OCI-LY7 (cell line): ENCODE data around the gene SH3RF1. TPM values are rescaled to one million over a fixed set of nuclear protein-coding genes. Genes with fewer than 3 reads are reported as not detected.
"Not testable (repeated sequence)": the region's sequence is repeated elsewhere in the genome, so short reads cannot be mapped to it uniquely, and the experiment has no call there.

Source experiments
- BruUV-seq: library from RNA; stranded (reverse); fragments of 400-500 nt; replicated peaks from 2 replicates; lab custom pipeline; 2021; lab: Mats Ljungman, UMichigan
- CTCF ChIA-PET: fragments of 300-600 bp; sonication (Branson Sonifier 250); formaldehyde crosslinking; loops from one replicate; lab custom pipeline; 2022; ENCODE audit warnings: antibody characterized with exemption; ENCODE audit not compliant: unreplicated experiment; lab: Charles Lee
- POLR2A ChIA-PET: fragments of 300-600 bp; sonication (Branson Sonifier 250); formaldehyde crosslinking; loops from one replicate; lab custom pipeline; 2022; ENCODE audit warnings: antibody characterized with exemption; lab: Charles Lee
- DNase-seq: peaks from one replicate; pipeline ENCODE4 v3.0.0-alpha.2; 2015; ENCODE audit warnings: low spot score
- H2AFZ ChIP-seq: fragments of 200-600 bp; sonication (generic), shearing (Covaris generic); 2 replicates; pipeline ENCODE4 v1.6.1; 2014; ENCODE audit warnings: mild to moderate bottlenecking, antibody characterized with exemption, low read length, moderate library complexity
- H3K27ac ChIP-seq: fragments of 200-600 bp; sonication (generic); 2 replicates; pipeline ENCODE4 v1.5.1; 2014; ENCODE audit warnings: mixed run types, low read depth, mild to moderate bottlenecking, moderate library complexity, low read length, inconsistent platforms; ENCODE audit not compliant: poor library complexity, severe bottlenecking
- H3K36me3 ChIP-seq: fragments of 200-600 bp; sonication (generic); 2 replicates; pipeline ENCODE4 v1.6.1; 2014; ENCODE audit warnings: mild to moderate bottlenecking, antibody characterized with exemption, low read length, moderate library complexity, mixed read lengths; ENCODE audit not compliant: insufficient read depth
- H3K4me1 ChIP-seq: fragments of 200-600 bp; sonication (generic); 2 replicates; pipeline ENCODE4 v1.5.1; 2014; ENCODE audit warnings: mild to moderate bottlenecking, low read length; ENCODE audit not compliant: insufficient read depth, poor library complexity, severe bottlenecking
- H3K4me2 ChIP-seq: fragments of 200-600 bp; sonication (generic); 2 replicates; pipeline ENCODE4 v1.6.1; 2014; ENCODE audit warnings: mild to moderate bottlenecking, low read length
- H3K4me3 ChIP-seq: fragments of 200-600 bp; sonication (generic); 2 replicates; pipeline ENCODE4 v1.5.1; 2014; ENCODE audit warnings: mild to moderate bottlenecking, low read depth, low read length; ENCODE audit not compliant: poor library complexity, severe bottlenecking
- H3K79me2 ChIP-seq: fragments of 200-600 bp; sonication (generic); 2 replicates; pipeline ENCODE4 v1.6.1; 2016; ENCODE audit warnings: low read depth, mild to moderate bottlenecking, low read length, moderate library complexity, mixed read lengths; ENCODE audit not compliant: insufficient read depth
- H3K9me2 ChIP-seq: fragments of 200-600 bp; sonication (generic); 2 replicates; pipeline ENCODE4 v1.6.1; 2016; ENCODE audit warnings: mild to moderate bottlenecking, low read length, mixed read lengths; ENCODE audit not compliant: insufficient read depth
- H3K9me3 ChIP-seq: fragments of 200-600 bp; sonication (generic); 2 replicates; pipeline ENCODE4 v1.6.1; 2014; ENCODE audit warnings: mild to moderate bottlenecking, mixed run types, low read length, mixed read lengths
- H4K20me1 ChIP-seq: fragments of 200-600 bp; sonication (generic); 2 replicates; pipeline ENCODE4 v1.6.1; 2014; ENCODE audit warnings: mild to moderate bottlenecking, antibody characterized with exemption, low read length, moderate library complexity, mixed read lengths; ENCODE audit not compliant: insufficient read depth
- CTCF ChIP-seq: fragments of 200-600 bp; sonication (generic); conservative IDR thresholded peaks from 2 replicates; pipeline ENCODE4 v1.5.1; 2014; ENCODE audit warnings: mild to moderate bottlenecking, antibody characterized with exemption, low read length, moderate library complexity, mixed read lengths
- EZH2phosphoT487 ChIP-seq: fragments of 200-600 bp; sonication (generic); IDR thresholded peaks from 2 replicates; pipeline ENCODE4 v1.6.1; 2018; ENCODE audit warnings: low read depth, borderline replicate concordance, mild to moderate bottlenecking, mixed run types, antibody characterized with exemption, low read length, moderate library complexity, mixed read lengths
- intact Hi-C: fragments of 100-400 bp; cut with micrococcal nuclease; formaldehyde crosslinking; loops from one replicate; pipeline ENCODE4 v1.10.0; 2022; ENCODE audit not compliant: unreplicated experiment
- total RNA-seq, 2 experiments: library from RNA; depleted of rRNA in 1 of 2; stranded (reverse); fragments of >200 nt in 1 of 2; shearing (Covaris generic) in 1 of 2; gene quantifications; 2 replicates each; pipeline ENCODE4 v1.2.3, GENCODE V29; 2014 to 2022

Gene SH3RF1
- total RNA-seq, 2 experiments from 2014 or later, result not detected

- H4K20me1 ChIP-seq, result no peaks in the 10 kb centered on the region
- BruUV-seq, result no TSS peak
- no peak overlapping the region for H2AFZ ChIP-seq
- no peaks in the 10 kb centered on the region for H3K36me3 ChIP-seq
- CTCF ChIA-PET, result no interaction called here
- no peaks in the 10 kb centered on the region for H3K9me2 ChIP-seq
- no peak for DNase-seq
- H3K79me2 ChIP-seq, result no peaks in the 10 kb centered on the region
- no peaks in the 10 kb centered on the region for H3K4me1 ChIP-seq
- H3K9me3 ChIP-seq, result no peaks in the 10 kb centered on the region
- no peak overlapping the region for H3K27ac ChIP-seq
- no peak overlapping the region for H3K4me2 ChIP-seq
- TF ChIP-seq CTCF (no peak), EZH2phosphoT487 (no peak)
- intact Hi-C loops, result no loop called here
- no peak overlapping the region for H3K4me3 ChIP-seq
- POLR2A ChIA-PET, result no interaction called here
Observed at GRCh38 chr4:169200361-169201030, 70.3 kb downstream of the SH3RF1 start.

- TF ChIP-seq EZH2phosphoT487, result no peak
- TF ChIP-seq CTCF, result no peak
- ChIA-PET POLR2A (interaction anchor here (0.6 kb wide), 1 partner anchor 200 kb away, joined by 3 read pairs; no protein-coding TSS in a partner anchor), CTCF (no interaction called here)
- Histone ChIP-seq H3K79me2 (no peaks in the 10 kb centered on the region), H2AFZ (no peak overlapping the region), H3K4me2 (no peak overlapping the region), H4K20me1 (no peaks in the 10 kb centered on the region), H3K9me3 (no peaks in the 10 kb centered on the region), H3K36me3 (no peaks in the 10 kb centered on the region), H3K27ac (no peak overlapping the region), H3K9me2 (no peaks in the 10 kb centered on the region), H3K4me3 (no peak overlapping the region), H3K4me1 (no peaks in the 10 kb centered on the region)
- intact Hi-C loops, result no loop called here
- no peak for DNase-seq
- BruUV-seq, result no TSS peak
Observed at GRCh38 chr4:169199184-169199583, 71.6 kb downstream of the SH3RF1 start.

GRCh38 chr4:169198167-169198566 is 72.6 kb downstream of the SH3RF1 start:
- POLR2A ChIA-PET, result no interaction called here
- Histone ChIP-seq H4K20me1 (no peaks in the 10 kb centered on the region), H3K4me1 (no peaks in the 10 kb centered on the region), H2AFZ (no peak overlapping the region), H3K36me3 (no peaks in the 10 kb centered on the region), H3K4me3 (no peak overlapping the region), H3K9me3 (no peaks in the 10 kb centered on the region), H3K4me2 (no peak overlapping the region), H3K79me2 (no peaks in the 10 kb centered on the region), H3K9me2 (no peaks in the 10 kb centered on the region), H3K27ac (no peak overlapping the region)
- CTCF ChIA-PET, result no interaction called here
- intact Hi-C loops, result no loop called here
- no TSS peak for BruUV-seq
- TF ChIP-seq CTCF, result no peak
- no peak for TF ChIP-seq EZH2phosphoT487
- no peak for DNase-seq

- H3K27ac ChIP-seq, H3K79me2 ChIP-seq, H3K9me2 ChIP-seq, BruUV-seq, H3K36me3 ChIP-seq, intact Hi-C loops, H2AFZ ChIP-seq, DNase-seq, CTCF ChIA-PET, H3K9me3 ChIP-seq, H3K4me2 ChIP-seq, H3K4me1 ChIP-seq, H4K20me1 ChIP-seq, H3K4me3 ChIP-seq: not testable (repeated sequence)
- POLR2A ChIA-PET, result interaction anchor here (0.6 to 1.2 kb wide), 2 partner anchors 24 to 189 kb away, joined by 3 to 7 read pairs; no protein-coding TSS in a partner anchor
Observed at GRCh38 chr4:169197206-169197605, 73.5 kb downstream of the SH3RF1 start.
